PC-3 (cell line): Measurements from ENCODE around the gene KLHDC3. TPM values are rescaled to one million over a fixed set of nuclear protein-coding genes. Genes with fewer than 3 reads are reported as not detected.
A peak's percentile ranks its signal among the peaks of the same experiment; 100 is the strongest.

ENCODE experiments used
- ATAC-seq: fragments of 200-7000 bp; cut with Tn5 transposase; 2 replicates; pipeline ENCODE4 v1.9.1; 2020; ENCODE audit warnings: mild to moderate bottlenecking, moderate library complexity
- BruUV-seq: library from RNA; stranded (reverse); fragments of 400-500 nt; replicated peaks from 2 replicates; lab custom pipeline; 2021; lab: Mats Ljungman, UMichigan
- CTCF ChIA-PET: fragments of 300-600 bp; sonication (Branson Sonifier 250); formaldehyde crosslinking; loops from one replicate; lab custom pipeline; 2022; ENCODE audit warnings: antibody characterized with exemption; lab: Charles Lee
- POLR2A ChIA-PET: fragments of 300-600 bp; sonication (Branson Sonifier 250); formaldehyde crosslinking; loops from one replicate; lab custom pipeline; 2022; ENCODE audit warnings: antibody characterized with exemption; ENCODE audit not compliant: unreplicated experiment; lab: Charles Lee
- DNase-seq: peaks from one replicate; pipeline ENCODE4 v3.0.0-alpha.2; 2015
- H2AFZ ChIP-seq: fragments of 300-600 bp; sonication (generic); 2 replicates; pipeline ENCODE4 v1.6.0; 2016; ENCODE audit warnings: antibody characterized with exemption, low read length
- H3F3A ChIP-seq: fragments of 300-600 bp; sonication (generic); one replicate; pipeline ENCODE4 v1.6.0; 2017; ENCODE audit warnings: antibody characterized with exemption, low read length, control low read depth, mild to moderate bottlenecking; ENCODE audit not compliant: unreplicated experiment
- H3K27ac ChIP-seq: fragments of 300-600 bp; sonication (generic); 2 replicates; pipeline ENCODE4 v1.5.1; 2016; ENCODE audit warnings: mild to moderate bottlenecking, low read length
- H3K27me3 ChIP-seq: fragments of 300-600 bp; sonication (generic); 2 replicates; pipeline ENCODE4 v1.6.1; 2016; ENCODE audit warnings: low read length, mixed read lengths
- H3K36me3 ChIP-seq: fragments of 300-600 bp; sonication (generic); 2 replicates; pipeline ENCODE4 v1.6.1; 2016; ENCODE audit warnings: low read depth, mixed run types, low read length, mixed read lengths
- H3K4me1 ChIP-seq: fragments of 300-600 bp; sonication (generic); 2 replicates; pipeline ENCODE4 v1.5.1; 2016; ENCODE audit warnings: low read length; ENCODE audit not compliant: insufficient read depth
- H3K4me2 ChIP-seq: fragments of 300-600 bp; sonication (generic); 2 replicates; pipeline ENCODE4 v1.6.0; 2016; ENCODE audit warnings: low read length
- H3K4me3 ChIP-seq: fragments of 300-600 bp; sonication (generic); 2 replicates; pipeline ENCODE4 v1.5.1; 2016; ENCODE audit warnings: mild to moderate bottlenecking, low read length, mixed read lengths
- H3K79me2 ChIP-seq: fragments of 300-600 bp; sonication (generic); 2 replicates; pipeline ENCODE4 v1.6.1; 2017; ENCODE audit warnings: low read length, mixed read lengths
- H3K9ac ChIP-seq: fragments of 300-600 bp; sonication (generic); 2 replicates; pipeline ENCODE4 v1.6.0; 2016; ENCODE audit warnings: mild to moderate bottlenecking, low read length
- H3K9me2 ChIP-seq: fragments of 300-600 bp; sonication (generic); replicated peaks from 2 replicates; pipeline ENCODE4 v1.6.1; 2016; ENCODE audit warnings: mixed run types, low read length, mixed read lengths
- H3K9me3 ChIP-seq: fragments of 300-600 bp; sonication (generic); 2 replicates; pipeline ENCODE4 v1.6.1; 2016; ENCODE audit warnings: low read length, mixed read lengths
- H4K20me1 ChIP-seq: fragments of 300-600 bp; sonication (generic); 2 replicates; pipeline ENCODE4 v1.6.1; 2016; ENCODE audit warnings: low read length, mixed read lengths
- CTCF ChIP-seq: fragments of 300-600 bp; sonication (generic); conservative IDR thresholded peaks from 2 replicates; pipeline ENCODE4 v1.5.1; 2017; ENCODE audit warnings: antibody characterized with exemption, low read depth, mild to moderate bottlenecking, low read length
- EZH2 ChIP-seq: fragments of 300-600 bp; sonication (generic); IDR thresholded peaks from one replicate; pipeline ENCODE4 v1.6.1; 2017; ENCODE audit warnings: antibody characterized with exemption, mild to moderate bottlenecking, low read length; ENCODE audit not compliant: unreplicated experiment
- EZH2phosphoT487 ChIP-seq: fragments of 300-600 bp; sonication (generic); IDR thresholded peaks from 2 replicates; pipeline ENCODE4 v1.6.1; 2018; ENCODE audit warnings: mild to moderate bottlenecking, antibody characterized with exemption, low read length, borderline replicate concordance
- intact Hi-C: fragments of 100-400 bp; cut with micrococcal nuclease; formaldehyde crosslinking; loops from 2 replicates; pipeline ENCODE4 v1.9.0; 2023
- total RNA-seq: library from RNA; depleted of rRNA; stranded (reverse); fragments of >200 nt; gene quantifications from 2 replicates; pipeline ENCODE4 v1.2.3, GENCODE V29; 2014

Gene KLHDC3
- total RNA-seq, 1 experiment from 2014 or later: 76.0 TPM

- BruUV-seq: TSS peak; percentile 53
- Histone ChIP-seq H3K4me3 (peak overlapping the region; percentile 91), H3K9me3 (no peaks in the 10 kb centered on the region), H3K9me2 (no peaks in the 10 kb centered on the region), H3F3A (no peaks in the 10 kb centered on the region), H3K4me2 (peak overlapping the region; percentile 99), H2AFZ (no peak overlapping the region), H3K27ac (peak overlapping the region; percentile 46; the same call in 1 of the 2 replicates), H4K20me1 (peaks cover 6% of the 10 kb centered on the region; the same call in 1 of the 2 replicates), H3K4me1 (peaks cover 23% of the 10 kb centered on the region), H3K27me3 (no peaks in the 10 kb centered on the region), H3K36me3 (peaks cover 9% of the 10 kb centered on the region; the same call in 1 of the 2 replicates), H3K79me2 (peaks cover 29% of the 10 kb centered on the region), H3K9ac (peak overlapping the region; percentile 93; the same call in 1 of the 2 replicates)
- POLR2A ChIA-PET: no interaction called here
- no peak for ATAC-seq
- no peak for DNase-seq
- CTCF ChIA-PET: interaction anchor here (0.5 kb wide), 1 partner anchor 65 kb away, joined by 4 read pairs; no protein-coding TSS in a partner anchor
- intact Hi-C loops: no loop called here
- TF ChIP-seq EZH2: no peak
- TF ChIP-seq CTCF: no peak
- no peak for TF ChIP-seq EZH2phosphoT487
Measured at GRCh38 chr6:43060755-43061633, 46.9 kb downstream of the KLHDC3 start.

GRCh38 chr6:43061861-43062260, 47.8 kb downstream of the KLHDC3 start:
- peaks cover 23% of the 10 kb centered on the region for H3K4me1 ChIP-seq
- peaks cover 5% of the 10 kb centered on the region; the same call in 1 of the 2 replicates for H3K36me3 ChIP-seq
- no peak overlapping the region for H3K9ac ChIP-seq
- intact Hi-C loops: no loop called here
- H3K4me2 ChIP-seq: 0 out of 2 replicates have a peak overlapping the region, but pooled peaks have one; percentile 18
- no TSS peak for BruUV-seq
- no peaks in the 10 kb centered on the region for H3K9me3 ChIP-seq
- ATAC-seq (peak; percentile 19; the same call in 1 of the 2 replicates), DNase-seq (peak; percentile 29)
- no peaks in the 10 kb centered on the region for H3K9me2 ChIP-seq
- ChIA-PET CTCF (no interaction called here), POLR2A (no interaction called here)
- peaks cover 6% of the 10 kb centered on the region; the same call in 1 of the 2 replicates for H4K20me1 ChIP-seq
- H3F3A ChIP-seq: no peaks in the 10 kb centered on the region
- no peak overlapping the region for H2AFZ ChIP-seq
- no peaks in the 10 kb centered on the region for H3K27me3 ChIP-seq
- H3K4me3 ChIP-seq: no peak overlapping the region
- H3K79me2 ChIP-seq: peaks cover 29% of the 10 kb centered on the region
- TF ChIP-seq CTCF (no peak), EZH2 (no peak), EZH2phosphoT487 (no peak)
- no peak overlapping the region for H3K27ac ChIP-seq

- no peaks in the 10 kb centered on the region for H3K9me3 ChIP-seq
- H3K27me3 ChIP-seq: no peaks in the 10 kb centered on the region
- H3K4me3 ChIP-seq: no peak overlapping the region
- DNase-seq (no peak), ATAC-seq (no peak)
- no TSS peak for BruUV-seq
- H2AFZ ChIP-seq: no peak overlapping the region
- intact Hi-C loops: no loop called here
- H3K27ac ChIP-seq: no peak overlapping the region
- no peaks in the 10 kb centered on the region for H3F3A ChIP-seq
- ChIA-PET CTCF (no interaction called here), POLR2A (no interaction called here)
- no peak overlapping the region for H3K4me2 ChIP-seq
- H4K20me1 ChIP-seq: peaks cover 6% of the 10 kb centered on the region; the same call in 1 of the 2 replicates
- H3K4me1 ChIP-seq: peaks cover 22% of the 10 kb centered on the region
- peaks cover 2% of the 10 kb centered on the region; the same call in 1 of the 2 replicates for H3K36me3 ChIP-seq
- H3K9me2 ChIP-seq: no peaks in the 10 kb centered on the region
- no peak overlapping the region for H3K9ac ChIP-seq
- TF ChIP-seq EZH2phosphoT487 (no peak), EZH2 (no peak), CTCF (no peak)
- peaks cover 25% of the 10 kb centered on the region for H3K79me2 ChIP-seq
Measured at GRCh38 chr6:43062818-43063217, 48.8 kb downstream of the KLHDC3 start.
